ENCODE results near the gene PDE6D. TPM values are rescaled to one million over a fixed set of nuclear protein-coding genes. Genes with fewer than 3 reads are reported as not detected.

PDE6D gene
- polyA plus RNA-seq, 3 donors: 28.4 to 54.6 (median 50.5) TPM

DNA sequence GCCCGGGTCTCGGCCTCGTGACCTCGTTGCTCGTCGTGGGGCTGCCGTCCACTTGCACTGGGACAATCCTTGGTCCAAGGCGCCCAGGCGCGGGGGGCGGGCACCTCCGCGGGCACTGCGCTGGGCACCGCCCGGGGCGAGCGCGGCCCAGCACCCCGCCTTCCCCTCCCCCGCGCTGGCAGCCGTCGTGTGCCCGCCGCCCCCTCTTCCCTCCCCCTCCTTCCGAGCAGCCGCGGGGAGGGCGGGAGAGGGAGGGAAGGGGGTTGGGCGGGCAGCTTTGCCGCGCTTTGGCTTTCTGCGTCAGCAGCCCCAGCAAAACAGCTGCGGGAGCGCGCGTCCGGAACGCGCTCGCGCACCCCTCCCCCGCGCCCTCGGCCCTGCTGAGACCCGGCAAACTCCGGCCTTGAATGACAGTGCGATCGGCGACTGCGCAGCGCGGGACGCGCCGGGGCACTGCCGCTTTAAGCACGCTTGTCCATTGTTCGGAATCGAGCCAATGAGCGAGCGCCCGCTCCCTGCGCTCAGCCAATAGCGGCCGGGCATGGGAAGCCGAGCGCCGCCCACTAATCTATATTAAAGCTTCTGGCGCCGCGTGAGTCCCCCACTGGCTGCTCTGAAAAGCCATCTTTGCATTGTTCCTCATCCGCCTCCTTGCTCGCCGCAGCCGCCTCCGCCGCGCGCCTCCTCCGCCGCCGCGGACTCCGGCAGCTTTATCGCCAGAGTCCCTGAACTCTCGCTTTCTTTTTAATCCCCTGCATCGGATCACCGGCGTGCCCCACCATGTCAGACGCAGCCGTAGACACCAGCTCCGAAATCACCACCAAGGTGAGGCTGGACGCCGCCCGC lies 72.9 kb downstream of the PDE6D start, which contains the start of gene PTMA:
Gene PTMA, plus strand, starts transcription at position 599 of the 846 bp plus-strand sequence. Its CDS starts 182 bp downstream, at position 781.
- H3K36me3 Mint-ChIP-seq: peaks cover 16 to 26% of the 10 kb centered on the region in 2 donors
- no peaks in the 10 kb centered on the region for H3K27me3 Mint-ChIP-seq (ENCODE audit: low read depth in 3 of 3)
- intact Hi-C loops (cut with micrococcal nuclease): loop anchor here (1.0 to 10.0 kb wide), 4 partner anchors 46 to 95 kb away; partner anchors contain the start of genes PDE6D (in 2 of the 2) and COPS7B (in 1 of the 2)
- no peaks in the 10 kb centered on the region for H3K27me3 ChIP-seq (ENCODE audit: control insufficient read depth in 2 of 2, insufficient read depth in 2 of 2, low read length in 2 of 2)
- H3K4me1 Mint-ChIP-seq: peaks cover 32% of the 10 kb centered on the region
- H2AFZ ChIP-seq (ENCODE audit: insufficient read depth, low read depth, low read length, poor library complexity, severe bottlenecking): peak within 1 kb of the TSS; percentile 66
- H3K9me3 Mint-ChIP-seq: peaks cover 0 to 2% (median 0%) of the 10 kb centered on the region in 7 donors
- peak within 1 kb of the TSS; percentile 99 for H3K4me3 Mint-ChIP-seq
- peak within 1 kb of the TSS; percentile 99 to 100 for H3K27ac ChIP-seq (ENCODE audit: low read depth in 1 of 2, low read length in 2 of 2)
- 0% methylated on average over 75 of the region's 97 CpGs for WGBS (ENCODE audit: insufficient coverage)
- peak within 1 kb of the TSS; percentile 93 for H3K4me2 ChIP-seq (replicated peaks; ENCODE audit: extremely low read depth, low read length, poor library complexity, severe bottlenecking)
- H3K9me3 ChIP-seq (replicated peaks in 1 of 2; ENCODE audit: control insufficient read depth in 1 of 2, insufficient read depth in 1 of 2, low read length in 2 of 2): no peaks in the 10 kb centered on the region
- peak; percentile 100 for DNase-seq
- peak within 1 kb of the TSS; percentile 98 to 100 (median 100) for H3K27ac Mint-ChIP-seq
- TF ChIP-seq, protein P1, sequence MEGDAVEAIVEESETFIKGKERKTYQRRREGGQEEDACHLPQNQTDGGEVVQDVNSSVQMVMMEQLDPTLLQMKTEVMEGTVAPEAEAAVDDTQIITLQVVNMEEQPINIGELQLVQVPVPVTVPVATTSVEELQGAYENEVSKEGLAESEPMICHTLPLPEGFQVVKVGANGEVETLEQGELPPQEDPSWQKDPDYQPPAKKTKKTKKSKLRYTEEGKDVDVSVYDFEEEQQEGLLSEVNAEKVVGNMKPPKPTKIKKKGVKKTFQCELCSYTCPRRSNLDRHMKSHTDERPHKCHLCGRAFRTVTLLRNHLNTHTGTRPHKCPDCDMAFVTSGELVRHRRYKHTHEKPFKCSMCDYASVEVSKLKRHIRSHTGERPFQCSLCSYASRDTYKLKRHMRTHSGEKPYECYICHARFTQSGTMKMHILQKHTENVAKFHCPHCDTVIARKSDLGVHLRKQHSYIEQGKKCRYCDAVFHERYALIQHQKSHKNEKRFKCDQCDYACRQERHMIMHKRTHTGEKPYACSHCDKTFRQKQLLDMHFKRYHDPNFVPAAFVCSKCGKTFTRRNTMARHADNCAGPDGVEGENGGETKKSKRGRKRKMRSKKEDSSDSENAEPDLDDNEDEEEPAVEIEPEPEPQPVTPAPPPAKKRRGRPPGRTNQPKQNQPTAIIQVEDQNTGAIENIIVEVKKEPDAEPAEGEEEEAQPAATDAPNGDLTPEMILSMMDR (IDR thresholded peaks at IDR 0.05): no peak
- H4K20me1 ChIP-seq (ENCODE audit: insufficient read depth, low read length): peaks cover 42% of the 10 kb centered on the region
- H3K36me3 ChIP-seq (replicated peaks in 1 of 2; ENCODE audit: control insufficient read depth in 1 of 2, insufficient read depth in 2 of 2, low read length in 2 of 2): peaks cover 11 to 13% of the 10 kb centered on the region in 2 donors
- peaks cover 57% of the 10 kb centered on the region for H3K79me2 ChIP-seq (ENCODE audit: insufficient read depth, low read length)
- peak within 1 kb of the TSS; percentile 100 for H3K9ac ChIP-seq (ENCODE audit: insufficient read depth, low read length, poor library complexity, severe bottlenecking)
- H3K4me1 ChIP-seq (ENCODE audit: control insufficient read depth in 1 of 2, insufficient read depth in 2 of 2, low read length in 2 of 2): peaks cover 37 to 38% of the 10 kb centered on the region in 2 donors
- peak within 1 kb of the TSS; percentile 83 to 99 (median 92) for H3K4me3 ChIP-seq (replicated peaks in 1 of 3; ENCODE audit: low read depth in 2 of 3, low read length in 3 of 3)

- H3K36me3 ChIP-seq (replicated peaks in 1 of 2; ENCODE audit: control insufficient read depth in 1 of 2, insufficient read depth in 2 of 2, low read length in 2 of 2): peaks cover 11 to 13% of the 10 kb centered on the region in 2 donors
- H3K27me3 ChIP-seq (ENCODE audit: control insufficient read depth in 2 of 2, insufficient read depth in 2 of 2, low read length in 2 of 2): no peaks in the 10 kb centered on the region
- peak in 1 of 3 donors; percentile 45 for DNase-seq
- WGBS (ENCODE audit: insufficient coverage): 5% methylated on average over 30 of the region's 30 CpGs
- TF ChIP-seq, protein P1 (IDR thresholded peaks at IDR 0.05): no peak
- no peaks in the 10 kb centered on the region for H3K27me3 Mint-ChIP-seq (ENCODE audit: low read depth in 3 of 3)
- peaks cover 29% of the 10 kb centered on the region for H3K4me1 Mint-ChIP-seq
- peak overlapping the region; percentile 88 to 97 for H3K4me3 Mint-ChIP-seq
- peak overlapping the region; percentile 72 for H3K4me2 ChIP-seq (replicated peaks; ENCODE audit: extremely low read depth, low read length, poor library complexity, severe bottlenecking)
- H2AFZ ChIP-seq (ENCODE audit: insufficient read depth, low read depth, low read length, poor library complexity, severe bottlenecking): peak overlapping the region; percentile 66
- intact Hi-C loops (cut with micrococcal nuclease): loop anchor here (1.0 to 10.0 kb wide), 4 partner anchors 45 to 95 kb away; partner anchors contain the start of genes PDE6D (in 2 of the 2) and COPS7B (in 1 of the 2)
- H4K20me1 ChIP-seq (ENCODE audit: insufficient read depth, low read length): peaks cover 41% of the 10 kb centered on the region
- H3K9me3 ChIP-seq (replicated peaks in 1 of 2; ENCODE audit: control insufficient read depth in 1 of 2, insufficient read depth in 1 of 2, low read length in 2 of 2): no peaks in the 10 kb centered on the region
- H3K9ac ChIP-seq (ENCODE audit: insufficient read depth, low read length, poor library complexity, severe bottlenecking): peak overlapping the region; percentile 100
- peak overlapping the region; percentile 53 to 99 (median 92) for H3K4me3 ChIP-seq (replicated peaks in 1 of 3; ENCODE audit: low read depth in 2 of 3, low read length in 3 of 3)
- peaks cover 36 to 37% of the 10 kb centered on the region in 2 donors for H3K4me1 ChIP-seq (ENCODE audit: control insufficient read depth in 1 of 2, insufficient read depth in 2 of 2, low read length in 2 of 2)
- peak overlapping the region; percentile 99 to 100 for H3K27ac ChIP-seq (ENCODE audit: low read depth in 1 of 2, low read length in 2 of 2)
- peak overlapping the region; percentile 98 to 100 (median 100) for H3K27ac Mint-ChIP-seq
- H3K36me3 Mint-ChIP-seq: peaks cover 16 to 20% of the 10 kb centered on the region in 2 donors
- peaks cover 0 to 2% (median 0%) of the 10 kb centered on the region in 7 donors for H3K9me3 Mint-ChIP-seq
- peaks cover 57% of the 10 kb centered on the region for H3K79me2 ChIP-seq (ENCODE audit: insufficient read depth, low read length)
Observed at GRCh38 chr2:231707625-231707926, 73.5 kb downstream of the PDE6D start.
